Activated CD4-positive, alpha-beta T cell treated with anti-CD3 and anti-CD28 coated beads for 48 hours (primary cell): ENCODE results near the gene HIF3A.
"Not testable (repeated sequence)": the region's sequence is repeated elsewhere in the genome, so short reads cannot be mapped to it uniquely, and the experiment has no call there.

Experiments used
- DNase-seq: peaks from one replicate; pipeline ENCODE4 v3.0.0-alpha.2; 2020

The HIF3A gene

DNA sequence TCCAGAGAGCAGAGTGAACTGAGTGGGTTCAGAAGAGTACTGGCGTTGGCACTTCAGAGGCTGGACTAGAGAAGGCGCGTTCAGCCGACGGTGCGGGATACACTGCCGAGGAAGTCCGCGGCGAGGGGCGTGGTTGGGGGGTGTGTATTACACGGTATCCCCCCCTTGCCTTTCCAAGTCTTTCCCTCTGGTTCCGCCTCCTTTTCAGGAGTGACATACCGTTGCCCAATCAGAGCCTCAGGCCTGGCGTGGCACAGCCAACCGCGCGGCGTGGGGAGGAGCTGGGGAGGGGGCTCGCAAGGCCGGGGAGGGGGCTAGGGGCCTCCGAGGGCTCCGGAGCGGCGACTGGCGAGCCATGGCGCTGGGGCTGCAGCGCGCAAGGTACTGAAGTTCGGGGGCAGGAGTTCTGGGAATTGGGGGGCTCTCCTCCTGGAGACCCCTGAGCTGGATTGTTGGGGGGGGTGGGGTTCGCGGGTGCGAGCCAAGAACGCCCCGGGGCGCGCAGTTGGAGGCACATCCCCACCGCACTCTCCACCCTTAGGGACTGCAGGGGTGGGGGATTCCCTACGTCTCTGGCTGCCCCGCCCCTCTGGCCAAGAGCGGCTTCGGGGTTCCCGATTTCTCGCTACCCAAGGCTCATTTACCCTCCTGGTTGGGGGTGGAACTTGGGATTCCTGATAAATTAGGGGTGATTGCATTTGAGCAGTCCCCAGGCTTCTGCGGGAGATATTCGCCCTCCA is at the start of gene HIF3A:
HIF3A (plus strand) TSS at position 321 of the 740 bp plus-strand sequence; CDS start at position 356, 35 bp downstream.
- no peak for DNase-seq

DNA sequence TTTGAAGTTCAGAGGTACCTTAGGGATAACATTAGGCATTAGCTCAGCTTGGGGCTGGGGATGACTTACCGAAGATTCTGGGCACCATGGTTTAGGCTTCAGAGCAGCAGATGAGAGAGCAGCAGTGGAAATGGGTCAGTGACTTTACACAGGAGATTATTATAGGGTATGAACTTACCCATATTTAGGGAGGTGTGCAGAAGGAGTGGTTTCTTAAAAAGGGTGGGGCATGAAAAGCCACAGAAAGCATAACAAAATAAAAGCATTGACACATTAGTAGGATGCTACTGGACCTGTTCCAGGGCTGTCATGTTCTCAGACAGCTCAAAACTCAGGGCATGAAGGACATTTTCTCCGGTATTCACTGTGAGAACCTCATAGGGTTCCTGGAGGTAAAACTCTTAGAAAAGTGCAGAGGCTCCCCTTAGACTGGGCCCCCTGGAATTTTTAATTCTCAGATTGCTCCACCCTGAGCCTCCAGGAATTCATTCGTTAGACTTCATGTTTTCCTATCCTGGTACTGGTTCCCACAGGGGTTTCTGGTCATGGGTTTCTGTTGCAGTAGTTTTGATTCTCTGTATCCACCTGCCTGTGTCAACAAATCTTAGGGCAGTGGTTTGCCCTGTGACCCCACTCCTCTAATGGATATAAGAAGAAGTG is 46.6 kb upstream of the HIF3A start:
- DNase-seq, result no peak

DNA sequence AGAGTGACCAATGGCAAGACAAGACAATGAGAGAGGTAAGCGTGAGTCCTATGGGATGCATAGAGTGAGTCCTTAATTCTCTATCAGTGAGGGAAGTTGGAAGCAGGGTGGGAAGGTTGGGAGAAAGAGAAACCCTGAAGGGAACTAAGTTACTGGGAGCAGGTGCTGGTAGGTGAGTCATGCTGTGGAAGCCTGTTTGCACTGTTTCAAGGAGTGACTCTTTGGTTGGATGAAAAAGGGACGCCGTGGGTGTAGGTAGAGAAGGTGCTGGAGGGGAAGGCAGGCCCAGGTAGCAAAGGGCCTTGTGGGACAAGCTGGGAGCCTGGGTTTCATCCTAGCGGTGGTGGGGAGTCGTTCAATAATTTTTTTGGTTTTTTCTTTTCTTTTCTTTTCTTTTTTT is 45.4 kb upstream of the HIF3A start:
- DNase-seq, result no peak

DNA sequence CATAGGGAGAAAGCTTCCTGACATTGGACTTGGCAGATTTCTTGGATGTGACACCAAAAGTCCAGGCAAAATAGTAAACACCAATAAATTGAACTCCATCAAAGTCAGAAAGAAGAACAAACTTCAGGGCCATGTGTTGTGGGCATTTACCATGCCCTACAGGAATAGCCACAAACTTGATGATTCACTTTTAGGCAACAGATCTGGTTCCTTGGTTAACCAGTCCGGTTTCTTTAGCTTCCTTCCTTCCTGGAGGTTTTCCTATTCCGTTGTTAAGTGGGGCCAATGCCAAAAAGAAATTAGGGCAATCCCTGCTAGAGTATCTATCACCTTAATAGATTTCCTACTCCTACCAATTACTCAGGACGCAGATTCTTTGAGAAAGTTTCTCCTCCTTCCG is 42.1 kb upstream of the HIF3A start:
- no peak for DNase-seq

DNA sequence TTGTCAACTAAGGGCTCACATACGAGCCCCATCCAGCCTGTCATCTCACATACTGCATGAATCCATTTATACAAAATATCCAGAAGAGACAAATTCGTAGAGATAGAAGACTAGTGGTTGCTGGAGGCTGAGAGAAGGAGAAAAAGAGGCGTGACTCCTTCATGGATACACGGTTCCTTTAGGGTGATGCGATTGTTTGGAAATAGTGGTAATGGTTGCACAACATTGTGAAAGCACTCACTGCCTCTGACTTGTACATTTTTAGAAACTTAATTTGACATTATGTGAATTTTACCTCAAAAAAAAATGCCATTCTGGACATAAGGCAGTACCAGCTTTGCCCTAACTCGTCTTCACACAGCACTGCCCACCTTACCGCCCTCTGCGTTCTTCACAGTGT is 40.0 kb upstream of the HIF3A start:
- no peak for DNase-seq

DNA sequence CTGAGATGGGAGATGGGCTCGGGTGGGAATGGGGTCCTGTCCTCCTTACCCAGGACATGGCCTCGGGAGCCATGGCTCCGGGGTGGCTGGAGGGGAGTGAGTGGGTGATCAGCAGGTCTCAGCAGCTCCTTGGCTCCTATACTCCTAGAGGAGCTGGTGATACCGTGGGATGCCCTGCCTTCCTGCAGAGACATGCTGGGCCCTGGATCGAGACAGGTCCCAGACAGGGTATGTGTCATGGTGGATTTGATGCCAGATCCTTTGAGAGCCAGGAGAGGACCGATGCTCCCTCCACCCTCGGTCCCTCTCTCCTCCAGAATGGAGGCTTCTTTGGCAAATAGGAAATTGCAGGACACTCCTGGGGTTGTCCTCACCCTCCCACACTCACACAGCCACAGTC is 35.3 kb upstream of the HIF3A start:
- DNase-seq, result not testable (repeated sequence)

DNA sequence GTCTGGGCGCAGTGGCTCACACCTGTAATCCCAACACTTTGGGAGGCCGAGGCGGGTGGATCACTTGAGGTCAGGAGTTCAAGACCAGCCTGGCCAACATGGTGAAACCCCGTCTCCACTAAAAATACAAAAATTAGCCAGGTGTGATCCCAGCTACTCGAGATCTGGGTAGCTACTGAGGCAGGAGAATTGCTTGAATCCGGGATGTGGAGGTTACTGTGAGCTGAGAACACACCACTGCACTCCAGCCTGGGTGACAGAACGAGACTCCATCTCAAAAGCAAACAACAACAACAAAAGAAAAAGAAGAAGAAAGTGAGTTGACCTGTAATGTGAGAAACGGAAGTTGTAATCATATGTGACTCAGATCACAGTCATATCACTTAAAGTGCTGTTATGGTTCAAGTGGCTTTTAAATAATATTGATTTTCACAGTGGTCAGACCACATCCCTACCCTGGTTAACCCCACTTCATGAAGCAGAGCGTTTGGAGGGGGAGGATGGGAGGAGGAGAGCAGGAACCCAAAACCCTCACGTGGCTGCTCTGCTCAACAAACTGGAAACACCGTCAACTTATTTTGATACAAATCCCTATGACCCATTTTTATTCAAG is 34.1 kb upstream of the HIF3A start:
- DNase-seq, result peak; percentile 76

DNA sequence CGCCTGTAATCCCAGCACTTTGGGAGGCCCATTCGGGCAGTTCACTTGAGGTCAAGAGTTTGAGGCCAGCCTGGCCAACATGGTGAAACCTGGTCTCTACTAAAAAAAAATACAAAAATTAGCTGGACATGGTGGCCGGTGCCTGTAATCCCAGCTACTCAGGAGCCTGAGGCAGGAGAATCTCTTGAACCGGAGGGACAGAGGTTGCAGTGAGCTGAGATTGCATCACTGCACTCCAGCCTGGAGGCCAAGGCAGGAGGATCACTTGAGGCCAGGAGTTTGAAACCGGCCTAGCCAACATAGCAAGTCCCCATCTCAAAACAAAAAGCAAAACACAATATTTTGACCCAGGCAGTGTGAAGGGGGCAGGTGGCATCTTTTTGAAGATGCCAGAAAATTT is 32.0 kb upstream of the HIF3A start:
- not testable (repeated sequence) for DNase-seq

DNA sequence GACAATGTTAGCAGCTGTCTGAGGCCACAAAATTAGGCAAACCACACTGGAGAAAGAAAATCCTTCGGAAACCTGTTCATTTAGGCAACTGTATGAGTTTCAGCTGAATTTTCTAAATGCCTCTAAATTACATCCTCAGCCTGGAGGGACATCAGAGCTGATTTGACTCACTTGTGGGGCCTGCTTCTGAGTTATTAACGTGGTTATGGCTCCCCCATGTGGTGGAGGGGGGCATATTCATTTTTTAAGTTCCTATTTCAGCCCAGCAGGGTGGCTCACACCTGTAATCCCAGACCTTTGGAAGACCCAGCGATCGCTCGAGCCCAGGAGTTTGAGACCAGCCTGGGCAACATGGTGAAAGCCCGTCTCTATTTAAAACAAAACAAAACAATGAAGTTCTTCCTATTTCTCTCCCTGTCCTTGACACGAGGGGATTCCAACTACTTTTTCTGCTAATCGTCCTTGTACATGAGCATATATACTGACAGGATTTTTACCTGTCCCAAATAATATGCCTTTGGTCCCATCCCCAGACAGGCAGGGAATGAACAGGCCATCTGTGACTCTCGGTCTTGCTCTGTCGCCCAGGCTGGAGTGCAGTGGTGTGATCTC is 31.5 kb upstream of the HIF3A start:
- peak; percentile 77 for DNase-seq

DNA sequence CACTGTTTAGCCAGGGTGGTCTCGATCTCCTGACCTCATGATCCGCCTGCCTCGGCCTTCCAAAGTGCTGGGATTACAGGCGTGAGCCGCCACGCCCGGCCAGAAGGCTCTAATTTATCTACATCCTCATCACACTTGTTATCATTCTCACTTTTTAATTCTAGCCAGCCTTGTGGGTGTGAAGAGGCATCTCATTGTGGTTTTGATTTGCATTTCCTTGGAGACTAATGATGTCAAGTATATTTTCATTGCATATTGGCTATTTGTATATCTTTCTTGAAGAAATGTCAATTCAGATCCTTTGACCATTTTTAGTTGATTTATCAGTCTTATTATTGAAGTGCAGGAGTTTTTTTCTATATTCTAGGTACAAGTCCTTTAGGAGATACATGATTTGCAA is 27.7 kb upstream of the HIF3A start:
- no peak for DNase-seq

DNA sequence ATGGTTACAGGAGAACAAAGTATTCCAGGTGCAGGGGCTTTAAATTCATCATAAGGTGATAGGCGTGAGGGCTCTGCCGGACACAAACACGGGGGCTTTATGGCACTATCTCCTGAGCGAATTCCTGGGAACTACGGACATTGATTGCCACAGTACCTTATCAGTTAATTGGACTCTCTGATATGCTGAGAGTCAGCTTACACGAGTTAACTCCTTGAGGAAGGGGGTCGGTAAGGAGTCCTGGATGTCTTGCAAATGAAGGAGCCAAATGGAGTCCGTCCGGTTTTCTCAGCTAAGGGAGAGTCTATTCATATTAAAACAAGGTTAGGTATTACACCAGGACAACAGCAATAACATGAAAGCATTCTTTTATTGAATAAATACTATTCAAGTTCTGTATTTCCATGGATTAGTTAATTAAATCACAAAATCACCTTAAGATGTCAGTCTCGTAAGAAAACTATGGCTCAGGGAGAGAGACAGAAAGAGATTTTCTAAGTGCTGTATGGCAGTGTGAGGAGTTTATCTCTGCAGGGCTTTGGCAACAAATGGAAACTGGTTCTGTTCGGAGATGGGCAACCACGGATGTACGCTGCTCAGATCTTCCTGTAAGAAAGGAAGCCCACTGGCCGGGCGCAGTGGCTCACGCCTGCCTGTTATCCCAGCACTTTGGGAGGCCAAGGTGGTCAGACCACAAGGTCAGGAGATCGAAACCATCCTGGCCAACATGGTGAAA is 26.2 kb upstream of the HIF3A start:
- no peak for DNase-seq

DNA sequence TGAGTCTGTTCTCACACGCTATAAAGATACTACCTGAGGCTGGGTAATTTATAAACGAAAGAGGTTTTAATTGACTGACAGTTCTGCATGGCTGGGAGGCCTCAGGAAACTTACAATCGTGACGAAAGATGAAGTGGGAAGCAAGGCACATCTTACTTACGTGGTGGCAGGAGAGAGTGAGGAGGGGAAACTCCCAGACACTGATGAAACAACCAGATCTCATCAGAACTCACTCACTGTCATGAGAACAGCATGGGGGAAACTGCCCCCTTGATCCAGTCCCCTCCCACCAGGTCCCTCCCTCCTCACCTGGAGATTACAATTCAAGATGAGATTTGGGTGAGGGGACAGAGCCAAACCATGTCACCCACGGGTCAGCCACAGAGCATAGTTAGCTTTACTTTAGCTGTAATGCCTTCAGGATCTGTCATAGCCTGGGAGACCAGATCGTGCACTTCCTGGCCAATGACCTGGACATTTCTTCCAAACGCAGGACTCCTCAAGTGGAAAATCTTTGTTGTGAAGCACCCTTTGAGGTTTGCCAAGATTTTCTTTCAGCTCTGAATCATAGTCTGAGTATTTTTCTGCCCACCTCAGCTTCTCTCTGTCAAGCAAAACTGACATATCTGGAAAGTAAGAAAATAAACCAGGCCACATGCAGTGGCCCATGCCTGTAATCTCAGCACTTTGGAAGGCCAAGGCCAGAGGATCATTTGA is 25.2 kb upstream of the HIF3A start:
- peak; percentile 16 for DNase-seq

DNA sequence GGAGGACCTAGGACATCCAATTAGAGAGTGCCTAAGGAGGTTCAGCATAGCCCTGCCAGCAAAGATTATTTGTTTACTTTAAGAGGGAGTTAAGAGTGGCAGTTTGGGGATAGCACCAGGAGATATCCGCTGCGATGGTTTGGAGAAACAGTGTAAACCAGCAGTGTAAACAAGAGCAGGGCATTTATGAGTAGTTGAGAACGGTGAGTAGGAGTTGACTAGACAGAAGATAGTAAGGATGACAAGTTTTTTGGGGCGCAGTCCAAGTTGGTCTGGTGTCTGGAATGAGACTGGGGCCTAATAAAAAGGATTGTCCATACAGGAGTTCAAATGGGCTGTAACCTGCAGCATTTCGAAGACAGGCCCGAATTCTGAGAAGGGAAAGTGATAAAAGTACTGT is 22.9 kb upstream of the HIF3A start:
- not testable (repeated sequence) for DNase-seq

DNA sequence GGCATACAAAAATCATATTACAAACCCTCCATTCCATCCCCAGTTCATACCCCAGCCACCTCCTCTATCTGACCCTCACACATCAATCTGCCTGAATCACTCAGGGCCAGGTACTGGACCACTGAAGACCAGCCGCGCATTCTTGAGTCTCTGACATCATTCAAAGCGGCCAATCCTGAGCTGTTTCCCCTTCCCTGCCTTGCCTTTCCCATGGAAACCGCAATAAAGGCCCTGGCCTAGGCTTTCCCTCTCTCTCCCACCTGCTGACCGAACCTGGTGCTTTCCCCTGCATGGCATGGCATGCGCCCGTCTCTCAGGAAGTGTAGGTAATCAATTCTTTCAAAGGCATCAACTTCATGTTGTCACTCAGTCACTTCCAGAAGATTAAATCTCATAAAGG is 17.7 kb upstream of the HIF3A start:
- DNase-seq, result no peak

DNA sequence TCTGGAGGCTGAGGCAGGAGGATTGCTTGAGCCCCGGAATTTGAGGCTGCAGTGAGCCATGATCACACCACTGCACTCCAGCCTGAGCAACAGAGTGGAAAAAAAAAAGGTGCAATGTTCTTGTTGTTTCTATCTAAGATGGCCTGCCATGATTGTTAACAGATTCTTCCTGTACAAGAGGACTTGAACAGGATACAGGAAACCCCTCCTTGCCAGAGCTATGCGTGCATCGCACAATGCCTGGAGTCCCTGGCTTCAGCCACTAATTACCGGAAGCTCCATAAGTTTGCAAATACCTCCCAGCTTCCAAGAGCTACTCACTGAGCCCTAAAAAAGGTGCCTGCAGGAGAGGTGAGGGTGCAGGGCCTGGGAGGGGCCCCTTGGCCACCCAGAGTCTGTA is 13.1 kb upstream of the HIF3A start:
- no peak for DNase-seq

DNA sequence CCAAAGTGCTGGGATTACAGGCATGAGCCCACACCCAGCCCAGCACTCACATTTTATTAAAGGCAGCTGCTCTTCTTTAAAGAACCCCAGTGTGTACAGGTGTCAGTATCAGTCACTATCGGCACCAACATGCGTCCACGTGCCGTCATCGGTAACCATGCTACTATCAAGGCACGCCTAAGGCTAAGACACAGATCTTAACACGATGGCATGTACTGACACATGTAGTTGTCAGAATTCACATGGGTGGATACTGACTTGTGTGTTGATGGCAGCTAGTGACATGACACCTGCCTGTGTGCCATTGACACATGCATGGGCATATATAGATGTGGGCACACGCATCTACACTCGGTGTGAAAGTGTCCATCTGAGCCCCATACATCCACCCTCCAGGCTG is 12.2 kb upstream of the HIF3A start:
- no peak for DNase-seq

DNA sequence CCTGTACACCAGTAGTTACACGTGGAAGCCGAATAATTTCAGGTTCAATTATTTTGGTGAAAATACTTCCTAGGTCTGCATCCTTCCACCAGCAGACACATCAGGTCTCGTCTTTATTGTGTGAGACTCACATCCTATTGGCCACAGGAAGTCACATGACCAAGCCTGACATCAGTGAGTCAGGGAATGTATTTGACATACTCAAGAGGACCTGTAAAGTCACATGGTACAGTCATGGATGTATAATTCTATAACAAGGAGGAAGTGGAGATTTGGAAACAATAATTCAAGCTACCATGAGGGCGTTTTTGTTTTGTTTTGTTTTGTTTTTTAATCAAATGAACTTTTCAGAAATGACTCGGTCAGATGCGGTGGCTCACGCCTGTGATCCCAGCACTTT is 9.3 kb upstream of the HIF3A start:
- no peak for DNase-seq

DNA sequence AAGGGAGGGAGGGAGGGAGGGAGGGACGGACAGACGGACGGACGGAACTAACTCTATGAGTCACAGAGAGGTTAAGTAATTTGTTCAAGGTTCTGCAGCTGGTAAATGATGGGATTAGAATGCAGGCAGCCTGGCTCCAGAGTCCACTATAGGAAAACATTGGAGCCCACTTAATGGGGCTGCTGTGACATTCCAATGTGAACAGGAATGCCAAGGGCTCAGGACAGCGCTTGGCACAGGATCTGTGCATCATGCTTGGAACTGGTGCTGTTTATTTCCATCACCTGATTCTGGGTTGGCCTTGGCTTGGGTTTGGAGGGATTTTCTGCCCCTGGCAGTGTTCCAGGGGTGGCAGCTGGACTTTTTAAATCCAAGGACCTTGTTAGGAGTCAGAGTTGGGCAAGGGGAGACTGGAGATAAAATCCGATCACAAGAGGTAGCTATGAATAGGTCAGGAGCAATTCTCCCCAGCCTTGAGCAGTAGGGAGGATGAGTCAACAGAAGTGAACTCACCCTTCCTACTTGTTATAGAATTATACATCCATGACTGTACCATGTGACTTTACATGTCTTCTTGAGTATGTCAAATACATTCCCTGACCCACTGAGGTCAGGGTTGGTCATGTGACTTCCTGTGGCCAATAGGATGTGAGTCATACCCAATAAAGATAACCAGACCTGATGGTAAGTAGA is 7.8 kb upstream of the HIF3A start:
- no peak for DNase-seq

DNA sequence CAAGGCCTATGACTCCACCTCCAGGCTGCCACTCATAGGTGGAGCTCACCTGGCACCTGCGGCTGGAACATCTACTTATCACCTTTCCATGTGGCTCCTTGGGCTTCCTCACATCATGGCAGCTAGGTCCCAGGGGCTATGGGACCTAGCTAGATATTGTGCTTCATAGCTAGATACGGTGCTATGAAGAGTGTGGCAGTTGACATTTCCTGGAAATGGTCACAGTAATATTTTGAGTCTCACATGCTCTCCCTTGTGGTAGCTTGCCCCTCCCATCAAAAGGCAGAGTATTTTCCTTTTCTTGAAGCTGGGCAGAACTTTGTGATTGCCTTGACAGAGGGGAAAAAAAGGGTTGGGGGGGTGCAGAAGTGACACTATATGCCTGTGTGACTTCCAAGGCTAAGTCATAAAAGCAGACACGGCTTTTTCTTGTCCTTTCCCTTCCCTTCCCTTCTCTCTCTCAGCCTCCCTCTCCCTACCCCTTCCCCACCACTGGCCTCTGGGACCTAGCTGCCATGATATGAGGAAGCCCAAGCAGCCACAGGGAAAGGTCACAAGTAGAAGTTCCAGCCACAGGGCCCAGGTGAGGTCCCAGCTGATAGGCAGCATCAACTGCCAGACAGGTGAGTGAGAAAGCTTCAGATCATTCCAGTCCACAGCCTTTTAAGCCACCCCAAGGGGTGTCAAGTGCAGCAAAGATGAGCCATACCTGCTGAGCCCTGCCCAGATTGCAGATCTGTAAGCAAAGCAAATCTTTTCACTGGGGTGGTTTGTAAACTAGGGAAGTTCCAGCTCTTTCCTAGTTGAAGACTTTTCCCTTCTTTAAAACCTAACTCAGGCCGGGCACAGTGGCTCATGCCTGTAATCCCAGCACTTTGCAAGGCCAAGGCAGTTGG is 6.9 kb upstream of the HIF3A start:
- no peak for DNase-seq

DNA sequence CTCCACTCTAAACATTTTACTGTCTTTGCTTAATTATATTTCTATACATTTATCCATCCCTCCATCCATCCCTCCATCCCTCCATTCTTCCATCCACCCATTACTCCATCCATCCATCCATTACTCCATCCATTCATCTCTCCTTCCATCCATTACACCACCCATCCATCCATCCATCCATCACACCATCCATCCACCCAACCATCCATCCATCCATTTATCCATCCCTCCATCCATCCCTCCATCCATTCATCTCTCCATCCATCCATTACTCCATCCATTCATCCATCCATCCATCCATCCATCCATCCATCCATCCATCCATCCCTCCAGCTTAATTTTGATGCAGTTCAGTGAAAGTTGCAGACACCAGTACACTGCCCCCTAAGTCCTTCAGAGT is 5.0 kb upstream of the HIF3A start:
- DNase-seq, result no peak

DNA sequence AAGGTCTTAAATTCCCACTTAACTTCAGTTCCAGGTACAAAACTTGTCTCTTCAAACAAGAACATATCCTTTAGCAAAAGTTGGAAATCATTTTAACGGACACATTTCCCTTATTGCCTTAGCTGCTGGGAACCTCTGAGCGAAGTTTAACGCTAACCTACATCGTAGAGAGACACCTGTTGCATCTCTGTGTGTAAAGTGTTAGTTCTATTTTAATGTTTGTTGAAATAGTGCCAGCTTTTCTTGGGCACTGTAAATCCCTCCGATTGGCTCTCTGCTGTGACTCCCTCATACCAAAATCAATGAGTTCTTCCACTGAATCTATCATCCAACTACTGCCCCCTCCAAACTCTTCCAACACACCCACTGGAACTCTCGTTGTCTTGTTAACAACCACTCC is 2.3 kb upstream of the HIF3A start:
- DNase-seq, result no peak
